ENCODE data around the gene GAB2. TPM values are rescaled to one million over a fixed set of nuclear protein-coding genes. Genes with fewer than 3 reads are reported as not detected.

The GAB2 gene
- total RNA-seq, 1 donor from 2014 or later = 10.9 TPM

GRCh38 chr11:78284260-78284659, 133.4 kb downstream of the GAB2 start:
- H3K27me3 Mint-ChIP-seq (ENCODE audit: low read depth) = no peaks in the 10 kb centered on the region
- TF ChIP-seq CTCF (IDR thresholded peaks at IDR 0.05) = no peak

GRCh38 chr11:78282821-78283220, 134.8 kb downstream of the GAB2 start:
- Mint-ChIP-seq H3K27ac (ENCODE audit: unreplicated experiment) (no peak overlapping the region), H3K4me1 (ENCODE audit: low read depth) (peaks cover 3% of the 10 kb centered on the region), H3K36me3 (ENCODE audit: low read depth) (peaks cover 2% of the 10 kb centered on the region), H3K4me3 (ENCODE audit: unreplicated experiment) (no peak overlapping the region), H3K27me3 (ENCODE audit: low read depth) (no peaks in the 10 kb centered on the region), H3K9me3 (ENCODE audit: low read depth) (no peaks in the 10 kb centered on the region)
- no peak for DNase-seq (ENCODE audit: low spot score)
- TF ChIP-seq CTCF (IDR thresholded peaks at IDR 0.05) = no peak

More at GRCh38 chr11:78284260-78284659, 133.4 kb downstream of the GAB2 start:
- Mint-ChIP-seq H3K27ac (ENCODE audit: unreplicated experiment) (no peak overlapping the region), H3K9me3 (ENCODE audit: low read depth) (peaks cover 5% of the 10 kb centered on the region), H3K4me3 (ENCODE audit: unreplicated experiment) (no peak overlapping the region), H3K36me3 (ENCODE audit: low read depth) (peaks cover 4% of the 10 kb centered on the region), H3K4me1 (ENCODE audit: low read depth) (peaks cover 3% of the 10 kb centered on the region)
- no peak for DNase-seq (ENCODE audit: low spot score)

GRCh38 chr11:78281511-78281910, 136.1 kb downstream of the GAB2 start:
- Mint-ChIP-seq H3K27me3 (ENCODE audit: low read depth) (no peaks in the 10 kb centered on the region), H3K36me3 (ENCODE audit: low read depth) (peaks cover 2% of the 10 kb centered on the region), H3K9me3 (ENCODE audit: low read depth) (no peaks in the 10 kb centered on the region), H3K27ac (ENCODE audit: unreplicated experiment) (peak overlapping the region; percentile 27), H3K4me1 (ENCODE audit: low read depth) (peaks cover 8% of the 10 kb centered on the region), H3K4me3 (ENCODE audit: unreplicated experiment) (no peak overlapping the region)
- no peak for DNase-seq (ENCODE audit: low spot score)
- no peak for TF ChIP-seq CTCF (IDR thresholded peaks at IDR 0.05)

- no peak for DNase-seq (ENCODE audit: low spot score)
- no peak for TF ChIP-seq CTCF (IDR thresholded peaks at IDR 0.05)
- H3K36me3 Mint-ChIP-seq (ENCODE audit: low read depth) = peaks cover 3% of the 10 kb centered on the region
- no peaks in the 10 kb centered on the region for H3K27me3 Mint-ChIP-seq (ENCODE audit: low read depth)
- H3K9me3 Mint-ChIP-seq (ENCODE audit: low read depth) = peaks cover 6% of the 10 kb centered on the region
- H3K27ac Mint-ChIP-seq (ENCODE audit: unreplicated experiment) = no peak overlapping the region
- H3K4me1 Mint-ChIP-seq (ENCODE audit: low read depth) = peaks cover 8% of the 10 kb centered on the region
- H3K4me3 Mint-ChIP-seq (ENCODE audit: unreplicated experiment) = no peak overlapping the region
Observed at GRCh38 chr11:78277314-78277994, 140.2 kb downstream of the GAB2 start.

- H3K4me1 Mint-ChIP-seq (ENCODE audit: low read depth) = peaks cover 6% of the 10 kb centered on the region
- DNase-seq (ENCODE audit: low spot score) = no peak
- H3K27ac Mint-ChIP-seq (ENCODE audit: unreplicated experiment) = no peak overlapping the region
- peaks cover 8% of the 10 kb centered on the region for H3K36me3 Mint-ChIP-seq (ENCODE audit: low read depth)
- H3K27me3 Mint-ChIP-seq (ENCODE audit: low read depth) = no peaks in the 10 kb centered on the region
- H3K9me3 Mint-ChIP-seq (ENCODE audit: low read depth) = peaks cover 14% of the 10 kb centered on the region
- no peak overlapping the region for H3K4me3 Mint-ChIP-seq (ENCODE audit: unreplicated experiment)
- TF ChIP-seq CTCF (IDR thresholded peaks at IDR 0.05) = no peak
Observed at GRCh38 chr11:78276311-78276710, 141.3 kb downstream of the GAB2 start.

All from chondrocyte (in vitro differentiated cells).